Activated naive CD4-positive, alpha-beta T cell treated with anti-CD3 and anti-CD28 coated beads for 36 hours (primary cell): Measurements from ENCODE around the gene GEN1. TPM values are rescaled to one million over a fixed set of nuclear protein-coding genes. Genes with fewer than 3 reads are reported as not detected.

Source experiments
- CTCF ChIA-PET: fragments of 350-600 bp; sonication (Branson Sonifier 250); formaldehyde crosslinking; loops from one replicate; lab custom pipeline; 2021; ENCODE audit warnings: antibody characterized with exemption; lab: Charles Lee
- DNase-seq: peaks from one replicate; pipeline ENCODE4 v3.0.0-alpha.2; 2020
- H3K27ac Mint-ChIP-seq: one replicate; pipeline ENCODE4 v1.8.0; 2021; ENCODE audit warnings: mild to moderate bottlenecking, mixed read lengths
- H3K27me3 Mint-ChIP-seq: one replicate; pipeline ENCODE4 v1.8.0; 2021; ENCODE audit warnings: low read depth, mixed read lengths
- H3K36me3 Mint-ChIP-seq: one replicate; pipeline ENCODE4 v1.8.0; 2021; ENCODE audit warnings: low read depth, mixed read lengths
- H3K4me1 Mint-ChIP-seq: one replicate; pipeline ENCODE4 v1.8.0; 2021; ENCODE audit warnings: low read depth, mixed read lengths
- H3K4me3 Mint-ChIP-seq: one replicate; pipeline ENCODE4 v1.8.0; 2021; ENCODE audit warnings: mild to moderate bottlenecking, moderate library complexity, mixed read lengths
- H3K9me3 Mint-ChIP-seq: one replicate; pipeline ENCODE4 v1.8.0; 2021; ENCODE audit warnings: mixed read lengths
- intact Hi-C: fragments of 100-400 bp; cut with micrococcal nuclease; formaldehyde crosslinking; loops from one replicate; pipeline ENCODE4 v1.15.1; 2023
- total RNA-seq, 2 experiments: library from RNA; stranded (reverse); gene quantifications; one replicate each; pipeline ENCODE4 v1.2.3, GENCODE V29; 2021

GEN1 gene
- total RNA-seq, 2 experiments from 2014 or later: 13.4 to 15.5 TPM

- CTCF ChIA-PET: no interaction called here
- H3K36me3 Mint-ChIP-seq: no peaks in the 10 kb centered on the region
- intact Hi-C loops: no loop called here
- no peaks in the 10 kb centered on the region for H3K4me1 Mint-ChIP-seq
- H3K27me3 Mint-ChIP-seq: peaks cover 21% of the 10 kb centered on the region
- DNase-seq: no peak
- no peak overlapping the region for H3K27ac Mint-ChIP-seq
- H3K9me3 Mint-ChIP-seq: no peaks in the 10 kb centered on the region
- H3K4me3 Mint-ChIP-seq: no peak overlapping the region
These were observed 49.6 kb downstream of the GEN1 start for GRCh38 chr2:17803497-17803896.

DNA sequence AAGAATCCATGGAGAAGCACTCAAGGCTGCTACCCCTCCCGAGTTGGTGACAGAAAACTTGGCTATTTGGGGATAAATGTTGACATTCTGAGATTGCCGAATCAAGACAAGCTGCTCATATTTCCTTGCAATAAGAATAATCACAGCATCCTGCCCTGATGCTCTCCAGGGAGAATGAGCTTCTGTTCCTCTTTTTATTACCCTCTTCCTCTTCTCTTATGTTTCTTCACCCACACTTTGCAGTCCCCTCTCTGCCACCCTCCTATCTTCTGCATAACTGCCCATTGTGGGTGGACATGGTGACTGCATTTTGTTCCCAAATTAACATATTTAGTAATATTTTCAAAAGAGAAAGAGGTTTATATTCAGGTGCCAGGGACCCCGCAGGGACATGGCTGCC, 50.4 kb downstream of the GEN1 start:
- Mint-ChIP-seq H3K27ac (no peak overlapping the region), H3K9me3 (no peaks in the 10 kb centered on the region), H3K4me1 (no peaks in the 10 kb centered on the region), H3K4me3 (no peak overlapping the region), H3K36me3 (no peaks in the 10 kb centered on the region), H3K27me3 (peaks cover 18% of the 10 kb centered on the region)
- no peak for DNase-seq
- CTCF ChIA-PET: no interaction called here
- intact Hi-C loops: no loop called here

DNA sequence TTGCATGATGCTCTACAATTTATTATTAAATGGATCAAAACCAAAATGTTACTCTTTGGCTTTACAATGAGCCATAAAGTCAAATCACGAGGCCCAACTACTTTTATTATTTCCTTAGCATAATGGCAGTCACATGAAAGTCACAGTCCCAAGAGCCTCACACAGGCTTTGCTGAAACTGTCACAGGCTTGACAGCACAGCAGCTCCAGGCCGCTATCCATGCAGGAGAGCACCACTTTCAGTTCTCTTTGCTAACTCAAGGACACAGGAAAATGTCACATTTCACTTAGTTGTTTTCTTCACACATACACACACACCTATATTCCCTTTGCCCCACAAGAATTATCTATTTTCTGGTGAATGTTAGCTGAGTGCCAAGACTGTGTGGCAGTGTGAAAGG, 51.2 kb downstream of the GEN1 start:
- no peaks in the 10 kb centered on the region for H3K36me3 Mint-ChIP-seq
- CTCF ChIA-PET: no interaction called here
- no peak for DNase-seq
- H3K4me1 Mint-ChIP-seq: no peaks in the 10 kb centered on the region
- H3K27me3 Mint-ChIP-seq: peaks cover 17% of the 10 kb centered on the region
- no peak overlapping the region for H3K27ac Mint-ChIP-seq
- no peaks in the 10 kb centered on the region for H3K9me3 Mint-ChIP-seq
- H3K4me3 Mint-ChIP-seq: no peak overlapping the region
- intact Hi-C loops: no loop called here

- Mint-ChIP-seq H3K9me3 (no peaks in the 10 kb centered on the region), H3K4me1 (no peaks in the 10 kb centered on the region), H3K4me3 (no peak overlapping the region), H3K27ac (no peak overlapping the region), H3K27me3 (peaks cover 17% of the 10 kb centered on the region), H3K36me3 (no peaks in the 10 kb centered on the region)
- DNase-seq: no peak
- CTCF ChIA-PET: no interaction called here
- intact Hi-C loops: no loop called here
These were observed 51.9 kb downstream of the GEN1 start for GRCh38 chr2:17805717-17806363.

DNA sequence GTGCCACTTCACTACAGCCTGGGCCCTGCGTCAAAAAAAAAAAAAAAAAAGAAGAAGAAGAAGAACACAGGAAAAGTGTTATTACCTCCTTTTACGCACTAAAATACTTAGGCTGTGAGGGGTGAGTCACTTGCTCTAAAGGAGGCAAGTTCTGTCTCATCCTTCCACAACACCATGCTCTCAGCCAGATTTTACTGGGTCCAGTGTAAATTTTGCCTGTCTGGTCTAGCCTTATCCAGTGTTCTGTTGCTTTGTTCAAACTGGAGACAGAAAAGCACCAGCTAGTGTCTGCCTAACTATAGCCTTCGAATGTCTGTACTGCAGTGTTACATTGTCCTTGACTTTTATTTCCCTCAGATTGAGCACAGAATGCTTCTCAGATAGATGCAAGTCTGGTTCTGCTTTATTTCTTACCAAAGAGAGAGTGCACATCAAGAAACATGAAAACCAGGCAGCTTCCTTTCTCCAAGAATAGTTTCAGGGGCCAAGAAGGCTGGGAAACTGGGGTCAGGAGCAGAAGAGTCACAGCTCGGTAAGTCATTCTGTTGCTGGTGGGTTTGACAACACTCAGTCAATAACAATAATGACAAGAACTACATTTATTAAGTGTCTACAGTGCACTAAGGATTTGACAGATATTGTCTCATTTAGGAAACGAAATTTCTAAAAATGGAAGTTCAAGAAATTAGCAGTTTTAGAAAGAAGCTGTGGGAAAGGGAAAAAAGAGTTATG, 59.2 kb downstream of the GEN1 start:
- no peaks in the 10 kb centered on the region for H3K36me3 Mint-ChIP-seq
- no peak overlapping the region for H3K27ac Mint-ChIP-seq
- intact Hi-C loops: no loop called here
- no peaks in the 10 kb centered on the region for H3K9me3 Mint-ChIP-seq
- CTCF ChIA-PET: no interaction called here
- H3K4me1 Mint-ChIP-seq: no peaks in the 10 kb centered on the region
- peaks cover 13% of the 10 kb centered on the region for H3K27me3 Mint-ChIP-seq
- DNase-seq: no peak
- H3K4me3 Mint-ChIP-seq: no peak overlapping the region

- intact Hi-C loops: no loop called here
- no peak overlapping the region for H3K4me3 Mint-ChIP-seq
These were observed 60.0 kb downstream of the GEN1 start for GRCh38 chr2:17813742-17814473.

GRCh38 chr2:17814601-17815000, 60.7 kb downstream of the GEN1 start:
- Mint-ChIP-seq H3K9me3 (no peaks in the 10 kb centered on the region), H3K4me1 (no peaks in the 10 kb centered on the region)

More at GRCh38 chr2:17813742-17814473, 60.0 kb downstream of the GEN1 start:
- Mint-ChIP-seq H3K4me1 (no peaks in the 10 kb centered on the region), H3K36me3 (no peaks in the 10 kb centered on the region), H3K27ac (no peak overlapping the region), H3K9me3 (no peaks in the 10 kb centered on the region), H3K27me3 (peaks cover 13% of the 10 kb centered on the region)
- DNase-seq: no peak
- CTCF ChIA-PET: no interaction called here

DNA sequence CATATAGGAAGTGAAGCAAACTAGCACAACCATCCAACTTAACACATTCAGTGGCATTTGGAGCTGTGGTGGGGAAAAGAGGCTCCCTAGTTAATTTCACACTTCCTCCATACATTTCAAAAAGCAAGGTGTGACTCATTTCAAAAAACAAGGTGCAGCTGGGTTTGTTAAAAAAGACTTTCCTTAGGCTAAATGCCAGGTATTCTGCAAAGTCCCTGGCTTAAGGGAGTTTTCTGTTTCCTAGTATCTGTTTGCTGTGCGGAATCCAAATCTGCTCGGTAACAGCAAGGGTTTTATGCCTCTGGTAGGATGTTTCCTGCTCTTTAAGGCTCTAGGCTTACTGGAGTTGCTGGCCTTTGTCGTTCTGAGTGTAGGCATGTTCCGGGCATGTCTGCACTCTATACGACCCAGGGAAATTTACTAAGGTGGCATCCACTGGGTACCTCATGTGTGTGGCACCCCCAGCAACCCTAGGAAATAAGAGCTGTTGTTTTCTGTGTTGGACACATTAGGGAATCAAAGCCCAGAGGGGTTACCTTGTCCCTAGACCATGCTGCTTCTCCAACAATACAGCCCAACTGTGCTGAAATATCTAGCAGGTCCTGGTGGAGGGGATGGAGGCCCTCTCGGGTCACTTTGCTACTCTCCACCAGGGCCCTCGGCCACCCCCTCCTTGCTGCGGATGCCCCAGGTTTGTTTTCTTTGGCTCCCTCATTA, 61.7 kb downstream of the GEN1 start:
- CTCF ChIA-PET: no interaction called here
- intact Hi-C loops: no loop called here
- Mint-ChIP-seq H3K4me3 (no peak overlapping the region), H3K27me3 (peaks cover 17% of the 10 kb centered on the region), H3K27ac (no peak overlapping the region), H3K36me3 (no peaks in the 10 kb centered on the region), H3K4me1 (no peaks in the 10 kb centered on the region), H3K9me3 (no peaks in the 10 kb centered on the region)
- DNase-seq: no peak

More at GRCh38 chr2:17814601-17815000, 60.7 kb downstream of the GEN1 start:
- H3K27me3 Mint-ChIP-seq: peaks cover 16% of the 10 kb centered on the region
- no peak overlapping the region for H3K4me3 Mint-ChIP-seq
- CTCF ChIA-PET: no interaction called here
- H3K36me3 Mint-ChIP-seq: no peaks in the 10 kb centered on the region
- DNase-seq: no peak
- intact Hi-C loops: no loop called here
- H3K27ac Mint-ChIP-seq: no peak overlapping the region

- no peak for DNase-seq
These were observed 62.7 kb downstream of the GEN1 start, which contains the start of gene MSGN1 for GRCh38 chr2:17816396-17817245. MSGN1 (plus strand) TSS chr2:17816460; CDS start chr2:17816519, 59 bp downstream.

DNA sequence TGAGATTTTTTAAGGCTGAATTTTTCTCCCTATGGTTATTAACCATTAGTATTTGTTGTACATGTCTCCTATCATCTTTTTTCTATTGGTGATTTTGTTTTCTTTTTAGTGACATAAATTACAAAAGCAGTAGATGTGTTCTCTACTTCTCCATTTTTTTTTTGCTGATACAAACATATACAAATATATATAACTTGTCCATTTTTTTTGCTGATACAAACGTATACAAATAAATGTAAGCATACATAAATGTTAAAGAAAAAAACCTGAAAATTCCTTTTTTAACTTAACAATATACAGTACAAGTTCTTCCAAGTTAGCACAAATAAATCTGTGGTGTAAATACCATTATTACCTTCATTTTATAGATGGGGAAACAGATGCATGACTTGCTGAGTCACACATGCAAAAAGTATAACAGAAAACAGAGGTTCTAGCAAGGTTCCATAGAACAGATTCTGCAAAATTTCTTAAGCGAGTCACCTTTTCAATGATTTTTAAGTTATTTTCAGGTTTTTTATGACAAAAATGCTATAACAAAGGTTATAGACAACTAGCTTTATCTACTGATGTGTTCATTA, 64.4 kb downstream of the GEN1 start:
- CTCF ChIA-PET: interaction anchor here (0.7 kb wide), 1 partner anchor 9 kb away, joined by 5 read pairs; no protein-coding TSS in a partner anchor
- no peaks in the 10 kb centered on the region for H3K9me3 Mint-ChIP-seq
- intact Hi-C loops: no loop called here
- H3K4me3 Mint-ChIP-seq: no peak overlapping the region
- H3K27ac Mint-ChIP-seq: no peak overlapping the region
- DNase-seq: no peak
- H3K36me3 Mint-ChIP-seq: no peaks in the 10 kb centered on the region
- H3K4me1 Mint-ChIP-seq: peaks cover 3% of the 10 kb centered on the region
- peaks cover 19% of the 10 kb centered on the region for H3K27me3 Mint-ChIP-seq

More at GRCh38 chr2:17816396-17817245, 62.7 kb downstream of the GEN1 start, which contains the start of gene MSGN1:
- Mint-ChIP-seq H3K27me3 (peaks cover 18% of the 10 kb centered on the region), H3K4me1 (peaks cover under 1% of the 10 kb centered on the region), H3K4me3 (no peak within 1 kb of the TSS), H3K9me3 (no peaks in the 10 kb centered on the region), H3K36me3 (no peaks in the 10 kb centered on the region), H3K27ac (no peak within 1 kb of the TSS)
- CTCF ChIA-PET: no interaction called here
- intact Hi-C loops: no loop called here

DNA sequence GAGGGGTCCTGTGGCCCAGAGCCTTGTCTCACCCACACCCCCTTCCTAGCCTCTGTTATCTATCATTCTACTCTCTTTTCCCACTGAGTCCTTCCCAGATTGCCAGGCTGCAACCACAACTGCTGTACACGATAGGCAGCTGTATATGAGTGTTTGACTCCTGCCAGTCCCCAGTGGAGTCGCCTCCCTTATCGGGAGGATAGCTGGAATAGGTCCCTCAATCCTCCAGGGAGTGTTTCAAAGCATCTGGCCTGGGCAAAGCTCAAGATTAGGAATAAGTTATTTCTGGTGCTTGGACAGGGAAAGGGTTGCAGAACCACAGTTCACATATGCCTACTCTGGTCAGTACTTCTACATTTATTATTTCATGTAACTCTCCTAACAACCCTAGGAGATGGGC, 67.1 kb downstream of the GEN1 start:
- Mint-ChIP-seq H3K4me1 (peaks cover 3% of the 10 kb centered on the region), H3K27me3 (peaks cover 21% of the 10 kb centered on the region), H3K9me3 (no peaks in the 10 kb centered on the region), H3K27ac (no peak overlapping the region), H3K36me3 (no peaks in the 10 kb centered on the region), H3K4me3 (no peak overlapping the region)
- no peak for DNase-seq
- CTCF ChIA-PET: interaction anchor here (1.4 kb wide), 1 partner anchor 101 kb away, joined by 3 read pairs; no protein-coding TSS in a partner anchor
- intact Hi-C loops: no loop called here
